H9 (cell line): Measurements from ENCODE around the gene HOXD12. TPM values are rescaled to one million over a fixed set of nuclear protein-coding genes. Genes with fewer than 3 reads are reported as not detected.

Experiments
- DNase-seq: peaks from one replicate; pipeline ENCODE4 v3.0.0-alpha.2; 2017
- H2AFZ ChIP-seq: one replicate; pipeline ENCODE4 v1.6.1; 2013; ENCODE audit warnings: mild to moderate bottlenecking, low read length, control low read depth, moderate library complexity
- H2AK5ac ChIP-seq: 2 replicates; pipeline ENCODE4 v1.6.1; 2013; ENCODE audit warnings: low read length, control low read depth, mixed read lengths; ENCODE audit not compliant: insufficient read length
- H2BK120ac ChIP-seq: one replicate; pipeline ENCODE4 v1.6.1; 2013; ENCODE audit warnings: low read depth, mild to moderate bottlenecking, low read length, control low read depth, inconsistent platforms; ENCODE audit not compliant: poor library complexity, severe bottlenecking
- H2BK12ac ChIP-seq: 2 replicates; pipeline ENCODE4 v1.6.1; 2013; ENCODE audit warnings: low read length, control low read depth, mixed read lengths, low read depth; ENCODE audit not compliant: insufficient read length
- H2BK15ac ChIP-seq: 2 replicates; pipeline ENCODE4 v1.6.1; 2013; ENCODE audit warnings: low read depth, low read length, control low read depth
- H2BK20ac ChIP-seq: one replicate; pipeline ENCODE4 v1.6.1; 2013; ENCODE audit warnings: low read depth, mild to moderate bottlenecking, low read length, control low read depth, inconsistent platforms; ENCODE audit not compliant: poor library complexity, severe bottlenecking
- H2BK5ac ChIP-seq: 2 replicates; pipeline ENCODE4 v1.6.1; 2013; ENCODE audit warnings: low read length, control low read depth, mixed read lengths; ENCODE audit not compliant: insufficient read length
- H3K14ac ChIP-seq: 2 replicates; pipeline ENCODE4 v1.6.1; 2013; ENCODE audit warnings: low read length, control low read depth; ENCODE audit not compliant: insufficient read depth
- H3K18ac ChIP-seq: 2 replicates; pipeline ENCODE4 v1.6.1; 2013; ENCODE audit warnings: low read depth, mild to moderate bottlenecking, mixed read lengths, low read length, control low read depth; ENCODE audit not compliant: insufficient read length
- H3K23ac ChIP-seq: 2 replicates; pipeline ENCODE4 v1.6.1; 2013; ENCODE audit warnings: low read length, control low read depth, mixed read lengths, low read depth; ENCODE audit not compliant: insufficient read length
- H3K23me2 ChIP-seq: 2 replicates; pipeline ENCODE4 v1.6.1; 2013; ENCODE audit warnings: low read depth, mild to moderate bottlenecking, mixed read lengths, low read length, control low read depth; ENCODE audit not compliant: insufficient read length, poor library complexity, severe bottlenecking
- H3K27ac ChIP-seq: 2 replicates; pipeline ENCODE4 v1.5.1; 2013; ENCODE audit warnings: low read length, control low read depth, mixed read lengths, low read depth; ENCODE audit not compliant: insufficient read length
- H3K27me3 ChIP-seq: 2 replicates; pipeline ENCODE4 v1.6.1; 2013; ENCODE audit warnings: low read length, control low read depth, inconsistent platforms; ENCODE audit not compliant: insufficient read depth
- H3K4ac ChIP-seq: 2 replicates; pipeline ENCODE4 v1.6.1; 2013; ENCODE audit warnings: low read depth, mild to moderate bottlenecking, control low read depth, inconsistent platforms, low read length, moderate library complexity
- H3K4me1 ChIP-seq: 2 replicates; pipeline ENCODE4 v1.6.1; 2013; ENCODE audit warnings: low read length, control low read depth, inconsistent platforms; ENCODE audit not compliant: insufficient read depth
- H3K4me2 ChIP-seq: 2 replicates; pipeline ENCODE4 v1.6.1; 2013; ENCODE audit warnings: low read length, control low read depth, mixed read lengths; ENCODE audit not compliant: insufficient read length, insufficient read depth
- H3K56ac ChIP-seq: 2 replicates; pipeline ENCODE4 v1.6.1; 2013; ENCODE audit warnings: low read depth, mild to moderate bottlenecking, mixed read lengths, low read length, control low read depth; ENCODE audit not compliant: insufficient read length
- H3K79me1 ChIP-seq: 2 replicates; pipeline ENCODE4 v1.6.1; 2013; ENCODE audit warnings: low read depth, mild to moderate bottlenecking, moderate library complexity, low read length, control low read depth, inconsistent platforms; ENCODE audit not compliant: insufficient read depth, poor library complexity, severe bottlenecking
- H3K79me2 ChIP-seq: 2 replicates; pipeline ENCODE4 v1.6.1; 2013; ENCODE audit warnings: low read length, control low read depth, inconsistent platforms; ENCODE audit not compliant: insufficient read depth
- H3K9ac ChIP-seq: 2 replicates; pipeline ENCODE4 v1.6.1; 2013; ENCODE audit warnings: low read length, control low read depth, mixed read lengths; ENCODE audit not compliant: insufficient read length; ENCODE audit errors: extremely low read depth
- H3K9me3 ChIP-seq: one replicate; pipeline ENCODE4 v1.6.1; 2013; ENCODE audit warnings: low read depth, low read length, inconsistent platforms; ENCODE audit not compliant: control insufficient read depth
- H3T11ph ChIP-seq: one replicate; pipeline ENCODE4 v1.6.1; 2013; ENCODE audit warnings: mild to moderate bottlenecking, low read length, control low read depth, inconsistent platforms
- H4K20me1 ChIP-seq: one replicate; pipeline ENCODE4 v1.6.1; 2013; ENCODE audit not compliant: control insufficient read depth, insufficient read length, insufficient read depth
- H4K5ac ChIP-seq: 2 replicates; pipeline ENCODE4 v1.6.1; 2013; ENCODE audit warnings: low read depth, mild to moderate bottlenecking, mixed read lengths, low read length, control low read depth; ENCODE audit not compliant: insufficient read length
- H4K8ac ChIP-seq: replicated peaks from 2 replicates; pipeline ENCODE4 v1.6.1; 2013; ENCODE audit warnings: low read length, control low read depth, mixed read lengths, low read depth; ENCODE audit not compliant: insufficient read length
- H4K91ac ChIP-seq: 2 replicates; pipeline ENCODE4 v1.6.1; 2013; ENCODE audit warnings: low read depth, mild to moderate bottlenecking, moderate library complexity, mixed read lengths, low read length, control low read depth; ENCODE audit not compliant: insufficient read length
- H3K27ac Mint-ChIP-seq, 3 experiments: 2 replicates in 2 of 3; 3 replicates in 1 of 3; pipeline ENCODE4 v1.8.0; 2020 to 2021; ENCODE audit warnings: mixed read lengths in 3 of 3, mild to moderate bottlenecking in 1 of 3, moderate library complexity in 1 of 3
- H3K27me3 Mint-ChIP-seq: 2 replicates; pipeline ENCODE4 v1.8.0; 2021; ENCODE audit warnings: low read depth, mild to moderate bottlenecking, moderate library complexity, mixed read lengths
- H3K36me3 Mint-ChIP-seq, 3 experiments: 2 replicates in 2 of 3; 3 replicates in 1 of 3; pipeline ENCODE4 v1.8.0; 2020 to 2021; ENCODE audit warnings: low read depth in 3 of 3, mixed read lengths in 3 of 3; ENCODE audit not compliant: insufficient read depth in 1 of 3
- H3K4me1 Mint-ChIP-seq, 2 experiments: 2 replicates each; pipeline ENCODE4 v1.8.0; 2020; ENCODE audit warnings: mixed read lengths in 2 of 2
- H3K4me3 Mint-ChIP-seq, 2 experiments: 2 replicates in 1 of 2; 3 replicates in 1 of 2; pipeline ENCODE4 v1.8.0; 2020 to 2021; ENCODE audit warnings: mild to moderate bottlenecking in 2 of 2, mixed read lengths in 2 of 2, moderate library complexity in 1 of 2
- H3K9me3 Mint-ChIP-seq, 2 experiments: 2 replicates in 1 of 2; 3 replicates in 1 of 2; pipeline ENCODE4 v1.8.0; 2020; ENCODE audit warnings: mild to moderate bottlenecking in 2 of 2, mixed read lengths in 2 of 2, moderate library complexity in 1 of 2
- CTCF ChIP-seq: fragments of 200-600 bp; sonication (generic); conservative IDR thresholded peaks from 3 replicates; pipeline ENCODE4 v1.8.0; 2021; ENCODE audit warnings: antibody characterized with exemption, mild to moderate bottlenecking
- total RNA-seq: library from RNA; stranded (reverse); gene quantifications from 2 replicates; pipeline ENCODE4 v1.2.1, GENCODE V29; 2021

The HOXD12 gene
- total RNA-seq, 1 experiment from 2014 or later, result not detected

GRCh38 chr2:176133389-176133788 lies 33.8 kb downstream of the HOXD12 start:
- Histone ChIP-seq H2AK5ac (no peak overlapping the region), H3T11ph (no peak overlapping the region), H3K79me2 (no peaks in the 10 kb centered on the region), H3K27ac (no peak overlapping the region), H3K79me1 (no peaks in the 10 kb centered on the region), H4K20me1 (no peaks in the 10 kb centered on the region), H2AFZ (no peak overlapping the region), H2BK15ac (no peak overlapping the region), H3K4me1 (no peaks in the 10 kb centered on the region; the same call in 1 of the 2 replicates), H3K9ac (no peak overlapping the region), H3K18ac (no peak overlapping the region), H3K14ac (no peak overlapping the region), H4K91ac (no peak overlapping the region), H2BK5ac (no peak overlapping the region), H3K56ac (no peak overlapping the region), H2BK20ac (no peak overlapping the region), H4K5ac (no peak overlapping the region), H3K23ac (no peak overlapping the region), H2BK120ac (no peak overlapping the region), H3K23me2 (peaks cover 8% of the 10 kb centered on the region), H3K4me2 (no peak overlapping the region), H2BK12ac (no peak overlapping the region), H3K9me3 (no peaks in the 10 kb centered on the region), H3K27me3 (peaks cover 92% of the 10 kb centered on the region), H4K8ac (no peak overlapping the region), H3K4ac (no peak overlapping the region)
- H3K27me3 Mint-ChIP-seq, result peaks cover 98% of the 10 kb centered on the region
- no peaks in the 10 kb centered on the region; a peak in 1 of 7 replicates for H3K36me3 Mint-ChIP-seq
- no peak for DNase-seq
- H3K27ac Mint-ChIP-seq, result no peak overlapping the region
- no peak overlapping the region for H3K4me3 Mint-ChIP-seq
- peaks cover 10 to 16% of the 10 kb centered on the region in 2 experiments for H3K4me1 Mint-ChIP-seq
- TF ChIP-seq CTCF, result no peak
- H3K9me3 Mint-ChIP-seq, result peaks cover 4% of the 10 kb centered on the region in 2 experiments; a peak in 3 of 5 replicates
